Body of pancreas (tissue), 4 donors: Measurements from ENCODE around the gene ST8SIA3.

Experiments
- POLR2A ChIP-seq, 3 donors: fragments of 450-650 bp; IDR thresholded peaks; one replicate each; pipeline ENCODE4 v1.6.1; 2016; ENCODE audit warnings: antibody characterized with exemption in 3 of 3, mild to moderate bottlenecking in 2 of 3
- TF ChIP-seq, protein P1 (sequence below), 7 experiments: fragments of 450-650 bp in 4 of 7; fragments of 200-600 bp in 3 of 7; sonication (generic) in 3 of 7; IDR thresholded peaks; one replicate each; pipeline ENCODE4 v1.5.1; 2016 to 2019; ENCODE audit warnings: antibody characterized with exemption in 7 of 7

DNA sequence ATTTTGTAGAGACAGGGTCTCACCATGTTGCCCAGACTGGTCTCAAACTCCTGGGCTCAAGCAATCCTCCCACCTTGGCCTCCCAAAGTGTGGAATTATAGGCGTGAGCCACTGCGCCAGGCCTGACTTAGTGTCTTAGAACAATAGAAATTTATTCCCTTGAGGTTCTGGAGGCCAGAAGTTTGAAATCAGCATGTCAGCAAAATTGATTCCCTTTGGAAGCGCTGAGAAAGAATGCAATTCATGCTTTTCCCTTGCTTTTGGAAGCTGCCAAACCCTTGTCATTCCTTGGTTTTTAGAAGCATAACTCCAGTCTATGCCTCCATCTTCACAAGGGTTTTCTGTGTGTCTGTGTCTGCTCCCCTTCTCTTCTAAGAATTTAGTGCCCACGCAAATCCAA is 20.7 kb downstream of the ST8SIA3 start:
- TF ChIP-seq, protein P1, sequence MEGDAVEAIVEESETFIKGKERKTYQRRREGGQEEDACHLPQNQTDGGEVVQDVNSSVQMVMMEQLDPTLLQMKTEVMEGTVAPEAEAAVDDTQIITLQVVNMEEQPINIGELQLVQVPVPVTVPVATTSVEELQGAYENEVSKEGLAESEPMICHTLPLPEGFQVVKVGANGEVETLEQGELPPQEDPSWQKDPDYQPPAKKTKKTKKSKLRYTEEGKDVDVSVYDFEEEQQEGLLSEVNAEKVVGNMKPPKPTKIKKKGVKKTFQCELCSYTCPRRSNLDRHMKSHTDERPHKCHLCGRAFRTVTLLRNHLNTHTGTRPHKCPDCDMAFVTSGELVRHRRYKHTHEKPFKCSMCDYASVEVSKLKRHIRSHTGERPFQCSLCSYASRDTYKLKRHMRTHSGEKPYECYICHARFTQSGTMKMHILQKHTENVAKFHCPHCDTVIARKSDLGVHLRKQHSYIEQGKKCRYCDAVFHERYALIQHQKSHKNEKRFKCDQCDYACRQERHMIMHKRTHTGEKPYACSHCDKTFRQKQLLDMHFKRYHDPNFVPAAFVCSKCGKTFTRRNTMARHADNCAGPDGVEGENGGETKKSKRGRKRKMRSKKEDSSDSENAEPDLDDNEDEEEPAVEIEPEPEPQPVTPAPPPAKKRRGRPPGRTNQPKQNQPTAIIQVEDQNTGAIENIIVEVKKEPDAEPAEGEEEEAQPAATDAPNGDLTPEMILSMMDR (IDR thresholded peaks at IDR 0.05), result no peak
- TF ChIP-seq POLR2A (IDR thresholded peaks at IDR 0.05), result no peak
